Dermis microvascular lymphatic vessel endothelial cell (primary cell): ENCODE data around the gene F7. TPM values are rescaled to one million over a fixed set of nuclear protein-coding genes. Genes with fewer than 3 reads are reported as not detected.
A peak's percentile ranks its signal among the peaks of the same experiment; 100 is the strongest.
"Not testable (repeated sequence)": the region's sequence is repeated elsewhere in the genome, so short reads cannot be mapped to it uniquely, and the experiment has no call there.

ENCODE experiments used
- DNase-seq, 2 donors: peaks; one replicate each; pipeline versions ENCODE4 v3.0.0 to v3.0.0-alpha.2; 2010; ENCODE audit warnings: low read depth in 2 of 2
- total RNA-seq: library from RNA; depleted of rRNA; stranded (reverse); fragments of >200 nt; gene quantifications from 2 replicates; pipeline ENCODE4 v1.2.1, GENCODE V29; 2014

Gene F7
- total RNA-seq, 1 donor from 2014 or later: not detected

- peak in 1 of 2 donors; percentile 19 for DNase-seq
Measured at GRCh38 chr13:113152984-113153809, 47.6 kb downstream of the F7 start.

GRCh38 chr13:113153810-113154748, 48.5 kb downstream of the F7 start:
- DNase-seq: peak; percentile 33 to 64

- DNase-seq: no peak
Measured at GRCh38 chr13:113155201-113155600, 49.6 kb downstream of the F7 start.

GRCh38 chr13:113155982-113156655, 50.5 kb downstream of the F7 start:
- no peak for DNase-seq

GRCh38 chr13:113157206-113157928, 51.8 kb downstream of the F7 start:
- DNase-seq: no peak

GRCh38 chr13:113157929-113158747, 52.5 kb downstream of the F7 start, which contains the start of gene PROZ:
TSS of gene PROZ (plus strand) at chr13:113158648. CDS start at chr13:113158661, 13 bp downstream.
- no peak for DNase-seq

GRCh38 chr13:113158946-113159345, 53.4 kb downstream of the F7 start:
- no peak for DNase-seq

- DNase-seq: no peak
Measured at GRCh38 chr13:113159701-113160100, 54.1 kb downstream of the F7 start.

GRCh38 chr13:113160983-113161382, 55.4 kb downstream of the F7 start:
- DNase-seq: no peak

- DNase-seq: no peak
Measured at GRCh38 chr13:113161433-113161832, 55.8 kb downstream of the F7 start.

- not testable (repeated sequence) for DNase-seq
Measured at GRCh38 chr13:113161975-113162374, 56.4 kb downstream of the F7 start.

GRCh38 chr13:113162783-113163685, 57.4 kb downstream of the F7 start:
- no peak for DNase-seq

GRCh38 chr13:113164492-113164891, 58.9 kb downstream of the F7 start:
- DNase-seq: no peak

- no peak for DNase-seq
Measured at GRCh38 chr13:113166266-113166665, 60.7 kb downstream of the F7 start.

- DNase-seq: no peak
Measured at GRCh38 chr13:113166681-113167080, 61.1 kb downstream of the F7 start.

GRCh38 chr13:113167155-113167554, 61.6 kb downstream of the F7 start:
- no peak for DNase-seq

GRCh38 chr13:113167575-113167974, 62.0 kb downstream of the F7 start:
- DNase-seq: no peak

- no peak for DNase-seq
Measured at GRCh38 chr13:113168211-113168610, 62.6 kb downstream of the F7 start.
